ENCODE measurements around the gene MGLL.

MGLL gene

DNA sequence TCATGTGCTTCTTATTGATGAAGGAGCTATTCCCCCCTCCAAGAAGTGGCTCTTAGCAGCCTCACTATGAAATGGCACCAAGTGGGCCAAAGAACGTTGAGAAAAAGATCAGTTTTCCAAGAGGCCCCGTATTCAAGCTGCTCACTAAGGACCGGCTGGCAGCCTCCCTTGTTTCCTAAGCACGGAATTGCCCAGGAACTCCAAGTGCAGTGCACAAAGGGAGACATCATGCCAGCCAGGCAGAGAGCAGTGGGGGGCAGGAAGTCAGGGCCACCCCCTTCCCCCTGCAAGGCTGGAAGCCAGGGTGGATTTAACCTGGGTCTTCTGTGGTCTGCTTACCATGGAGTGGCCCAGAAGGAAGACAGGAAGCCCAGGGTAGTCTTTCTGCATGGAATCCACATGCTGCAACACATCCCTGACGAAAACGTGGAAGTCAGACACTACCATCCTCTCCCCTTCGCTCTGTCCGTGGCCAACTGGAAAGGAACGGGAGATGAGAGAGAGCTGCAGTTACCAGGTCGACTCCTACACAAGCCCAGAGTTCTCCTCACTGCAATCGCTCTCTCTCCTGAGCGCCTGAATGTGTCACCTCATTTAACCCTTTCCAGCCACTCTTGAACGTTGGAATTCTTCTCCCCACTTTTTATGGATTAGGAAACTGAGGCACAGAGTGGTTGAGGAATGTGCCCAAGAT, 100.1 kb downstream of the MGLL start:
- peak; percentile 68 for DNase-seq (ENCODE audit: low spot score)

GRCh38 chr3:127720985-127721935, 101.1 kb downstream of the MGLL start:
- DNase-seq (ENCODE audit: low spot score) = no peak

- DNase-seq (ENCODE audit: low spot score) = no peak
Observed at GRCh38 chr3:127720161-127720823, 102.0 kb downstream of the MGLL start.

DNA sequence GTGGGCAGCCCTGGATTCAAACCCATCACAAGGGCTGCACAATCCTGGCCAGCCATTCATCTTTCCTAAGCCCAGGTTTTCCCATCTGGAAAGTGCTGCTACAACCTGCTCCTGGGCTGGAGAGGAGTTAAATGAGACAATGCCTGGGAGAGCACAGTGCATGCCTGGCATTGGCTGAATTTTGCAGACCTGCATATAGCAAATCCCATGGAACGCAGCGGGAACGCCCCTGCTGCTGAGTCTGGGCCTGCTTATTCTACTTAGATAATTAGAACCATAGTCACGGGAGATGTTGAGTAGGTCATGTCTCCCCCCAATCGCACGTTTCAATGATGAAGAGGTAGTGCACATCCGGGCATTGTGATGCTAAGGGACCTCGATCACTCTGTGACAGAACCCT, 102.9 kb downstream of the MGLL start:
- DNase-seq (ENCODE audit: low spot score) = no peak

DNA sequence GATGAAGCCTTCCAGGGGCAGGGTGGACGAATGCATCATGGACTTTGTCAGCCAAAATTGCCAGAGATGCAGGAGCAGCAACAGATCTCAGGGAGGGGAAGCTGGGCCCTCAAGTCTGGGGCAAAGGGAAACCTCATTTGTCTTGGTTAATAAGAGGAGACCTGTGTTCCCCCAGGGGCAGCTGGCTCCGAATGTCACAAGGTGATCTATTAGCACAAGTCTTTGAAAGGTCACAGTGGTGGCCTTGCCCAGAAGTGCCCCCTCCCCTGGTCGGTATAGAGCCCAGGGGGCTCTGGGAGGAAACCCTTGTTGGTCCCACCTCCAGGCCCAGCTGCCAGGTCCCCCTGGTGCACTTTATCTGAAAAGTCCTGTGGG, 103.4 kb downstream of the MGLL start:
- no peak for DNase-seq (ENCODE audit: low spot score)

GRCh38 chr3:127718245-127718915, 103.9 kb downstream of the MGLL start:
- no peak for DNase-seq (ENCODE audit: low spot score)

DNA sequence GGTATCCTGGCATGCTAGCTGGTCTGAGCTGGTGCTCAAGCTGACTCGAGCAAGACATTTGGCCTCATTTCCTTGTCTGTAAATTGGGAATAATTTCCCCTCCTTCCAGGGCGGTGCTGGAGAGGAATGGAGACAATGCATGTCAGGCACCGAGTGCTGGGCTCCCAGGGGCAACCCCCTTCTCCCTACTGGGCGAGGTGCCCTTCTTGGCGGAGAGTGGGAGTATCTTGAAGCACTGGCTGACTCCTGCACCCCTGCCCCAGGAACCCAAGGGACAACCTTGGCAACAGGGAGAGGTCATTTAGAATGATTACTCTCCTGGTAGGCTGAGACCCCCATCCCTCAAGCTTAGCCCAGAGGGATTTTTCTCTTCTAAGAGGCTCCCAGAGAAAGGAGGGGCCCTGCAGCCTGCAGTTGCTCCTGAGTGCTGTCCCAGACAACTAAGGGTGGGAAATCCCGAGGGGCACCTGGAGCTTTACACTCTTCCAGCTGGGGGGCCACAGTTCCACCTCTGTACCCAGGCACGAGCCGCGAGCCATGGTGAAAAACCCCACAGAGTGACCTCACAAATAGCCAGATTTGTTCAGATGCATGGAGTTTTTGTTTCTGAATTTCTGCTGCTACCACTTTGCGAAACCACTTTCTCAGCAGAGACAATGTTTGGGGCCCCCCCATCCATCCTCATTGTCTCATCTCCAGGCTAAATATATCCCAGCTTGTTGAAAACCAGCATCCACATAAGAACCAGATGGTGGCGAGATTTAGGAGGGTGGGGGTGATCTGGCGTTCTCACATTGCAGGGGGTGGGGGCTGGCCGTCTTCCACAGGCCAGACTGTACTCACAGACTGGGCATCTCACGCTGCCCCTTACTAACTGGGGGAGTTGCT, 104.7 kb downstream of the MGLL start:
- peak; percentile 95 for DNase-seq (ENCODE audit: low spot score)

GRCh38 chr3:127716384-127716783, 105.9 kb downstream of the MGLL start:
- DNase-seq (ENCODE audit: low spot score) = no peak

DNA sequence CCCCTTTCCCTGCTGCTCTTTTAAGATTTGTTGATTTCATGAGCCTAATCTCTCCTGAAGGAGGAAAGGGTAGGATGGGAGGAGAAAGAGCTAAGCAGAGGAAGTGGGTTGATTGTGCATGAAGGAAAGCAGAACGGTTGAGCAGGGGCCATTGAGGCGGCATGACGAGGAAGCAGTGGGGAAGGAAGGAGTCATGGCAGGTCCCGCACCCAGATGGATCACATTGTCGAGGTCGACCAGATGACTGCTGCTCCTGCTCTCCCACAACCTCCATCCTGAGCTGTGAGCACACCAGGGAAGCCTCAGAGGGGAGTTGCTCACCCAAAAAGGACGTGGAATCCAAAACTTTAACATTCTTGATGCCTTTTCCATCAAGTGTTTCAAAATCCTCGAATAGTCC, 106.8 kb downstream of the MGLL start:
- DNase-seq (ENCODE audit: low spot score) = no peak

DNA sequence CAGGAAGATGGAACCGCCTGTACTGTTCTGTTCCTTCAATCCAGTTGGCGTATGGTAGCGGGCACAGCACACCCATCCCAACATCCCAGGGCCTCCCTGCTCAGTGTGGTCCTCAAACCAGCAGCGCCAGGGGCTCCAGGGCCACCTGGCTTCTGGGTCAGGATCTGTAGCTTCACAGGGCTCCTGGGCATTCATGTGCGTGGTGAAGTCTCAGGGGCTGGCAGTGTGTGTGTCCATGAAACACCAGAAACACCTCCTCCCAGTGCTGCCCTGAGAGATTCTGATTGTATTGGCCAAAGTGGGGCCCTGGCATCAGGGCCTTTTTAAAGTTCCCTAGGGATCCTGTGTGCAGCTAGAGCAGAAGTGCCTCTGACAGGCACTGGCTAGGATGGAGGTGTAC, 107.4 kb downstream of the MGLL start:
- DNase-seq (ENCODE audit: low spot score) = no peak

DNA sequence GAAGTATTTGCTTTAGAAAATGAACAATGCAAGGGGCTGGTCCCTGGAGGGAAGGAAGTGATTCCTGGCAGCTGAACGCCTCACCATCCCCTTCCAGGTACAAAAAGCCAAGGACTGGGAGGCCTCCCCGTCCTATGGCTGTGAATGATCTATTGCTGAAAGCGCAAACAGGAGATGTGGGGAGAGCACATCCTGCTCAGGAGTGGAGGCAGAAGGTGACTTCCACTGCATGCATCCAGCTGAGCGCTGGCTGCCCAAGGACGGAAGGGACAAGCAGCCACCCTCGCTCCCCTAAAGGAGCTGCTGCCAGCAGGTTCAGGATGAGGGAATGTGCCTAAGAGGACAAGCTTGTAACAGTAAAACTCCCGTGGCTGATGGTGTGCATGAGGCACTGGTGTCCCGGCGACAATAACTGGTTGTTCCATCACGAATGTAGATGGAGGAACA, 108.2 kb downstream of the MGLL start:
- no peak for DNase-seq (ENCODE audit: low spot score)

GRCh38 chr3:127712881-127713771, 109.2 kb downstream of the MGLL start:
- no peak for DNase-seq (ENCODE audit: low spot score)

- no peak for DNase-seq (ENCODE audit: low spot score)
Observed at GRCh38 chr3:127712461-127712860, 109.9 kb downstream of the MGLL start.

DNA sequence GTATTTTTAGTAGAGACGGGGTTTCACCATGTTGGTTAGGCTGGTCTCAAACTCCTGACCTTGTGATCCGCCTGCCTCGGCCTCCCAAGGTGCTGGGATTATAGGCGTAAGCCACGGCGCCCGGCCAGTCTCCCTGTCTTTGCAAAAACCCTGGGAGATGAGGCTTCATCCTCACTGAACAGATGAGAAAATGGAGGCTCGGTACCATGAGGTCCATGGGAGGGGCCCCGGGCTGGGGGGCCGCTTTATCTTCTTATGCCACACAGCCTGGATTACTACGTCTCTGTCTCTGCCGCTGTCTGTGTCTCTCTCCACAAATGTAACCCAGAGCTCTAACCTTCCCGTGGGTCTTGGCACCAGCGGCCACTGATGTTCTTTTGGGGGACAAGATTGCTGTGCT, 110.4 kb downstream of the MGLL start:
- DNase-seq (ENCODE audit: low spot score) = no peak

GRCh38 chr3:127711021-127711695, 111.2 kb downstream of the MGLL start:
- DNase-seq (ENCODE audit: low spot score) = no peak

- no peak for DNase-seq (ENCODE audit: low spot score)
Observed at GRCh38 chr3:127710155-127710941, 112.0 kb downstream of the MGLL start.

GRCh38 chr3:127709320-127710060, 112.8 kb downstream of the MGLL start:
- no peak for DNase-seq (ENCODE audit: low spot score)

DNA sequence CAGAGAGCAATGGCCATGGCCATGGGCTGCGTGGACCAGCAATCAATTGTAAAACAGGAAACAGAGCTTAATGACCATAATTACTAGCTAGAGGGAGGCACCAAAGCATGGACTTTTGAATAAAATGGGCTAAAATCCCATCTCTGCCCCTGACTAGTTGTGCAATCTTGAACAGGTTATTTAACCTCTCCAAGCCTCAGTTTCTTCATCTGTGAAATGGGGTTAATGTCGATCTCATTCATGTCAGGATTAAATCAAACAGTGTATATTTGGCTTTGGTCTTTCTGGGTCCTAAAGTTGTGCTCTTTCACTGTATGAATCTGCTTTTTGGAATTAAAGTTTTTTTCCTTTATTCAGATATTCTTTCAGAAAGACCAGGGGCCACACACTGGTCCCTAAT, 113.5 kb downstream of the MGLL start:
- no peak for DNase-seq (ENCODE audit: low spot score)

All from cerebellar cortex (tissue), 1 donor.